MG63 (cell line): ENCODE results near the gene RNPEP. TPM values are rescaled to one million over a fixed set of nuclear protein-coding genes. Genes with fewer than 3 reads are reported as not detected.

Experiments
- DNase-seq: peaks from one replicate; pipeline ENCODE4 v3.0.0-alpha.2; 2020
- H3K27me3 ChIP-seq: fragments of 250-450 bp; sonication (Bioruptor Pico); 2 replicates; pipeline ENCODE4 v1.5.1; 2020; ENCODE audit warnings: mild to moderate bottlenecking, moderate library complexity
- H3K36me3 ChIP-seq: fragments of 250-450 bp; sonication (Bioruptor Pico); 2 replicates; pipeline ENCODE4 v1.5.1; 2020; ENCODE audit warnings: mild to moderate bottlenecking, moderate library complexity
- H3K4me3 ChIP-seq: fragments of 250-450 bp; sonication (Bioruptor Pico); 2 replicates; pipeline ENCODE4 v1.5.1; 2020; ENCODE audit warnings: mild to moderate bottlenecking, moderate library complexity
- H3K9me3 ChIP-seq: fragments of 250-450 bp; sonication (Bioruptor Pico); 2 replicates; pipeline ENCODE4 v1.5.1; 2020; ENCODE audit warnings: mild to moderate bottlenecking, moderate library complexity
- total RNA-seq: library from RNA; depleted of rRNA; stranded (reverse); fragments of >200 nt; shearing (Covaris generic); gene quantifications from 2 replicates; pipeline ENCODE4 v1.2.3, GENCODE V29; 2014; ENCODE audit warnings: low replicate concordance

The RNPEP gene
- total RNA-seq, 1 experiment from 2014 or later, result 135 TPM

DNA sequence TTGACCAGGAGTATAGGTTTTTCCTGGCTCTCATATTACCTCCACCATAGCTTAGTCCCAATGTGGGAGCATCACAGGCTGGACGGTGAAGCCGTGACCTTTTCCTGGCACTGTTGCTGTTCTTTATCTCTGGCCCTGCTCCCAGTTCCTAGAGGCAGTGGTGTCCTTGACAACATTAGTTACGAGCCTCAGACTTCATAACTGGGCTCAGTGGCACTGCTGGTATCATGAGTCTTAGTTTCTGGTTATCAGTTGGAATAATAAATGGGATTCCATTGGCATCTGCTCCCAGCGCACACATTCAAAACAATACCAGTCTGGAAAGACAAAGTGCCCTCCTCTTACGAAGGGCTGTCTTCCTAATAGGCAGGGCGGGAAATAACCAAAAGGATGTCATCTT lies 8.0 kb downstream of the RNPEP start:
- H3K9me3 ChIP-seq, result no peaks in the 10 kb centered on the region
- H3K36me3 ChIP-seq, result peaks cover 60% of the 10 kb centered on the region
- no peaks in the 10 kb centered on the region for H3K27me3 ChIP-seq
- no peak overlapping the region for H3K4me3 ChIP-seq
- DNase-seq, result no peak

DNA sequence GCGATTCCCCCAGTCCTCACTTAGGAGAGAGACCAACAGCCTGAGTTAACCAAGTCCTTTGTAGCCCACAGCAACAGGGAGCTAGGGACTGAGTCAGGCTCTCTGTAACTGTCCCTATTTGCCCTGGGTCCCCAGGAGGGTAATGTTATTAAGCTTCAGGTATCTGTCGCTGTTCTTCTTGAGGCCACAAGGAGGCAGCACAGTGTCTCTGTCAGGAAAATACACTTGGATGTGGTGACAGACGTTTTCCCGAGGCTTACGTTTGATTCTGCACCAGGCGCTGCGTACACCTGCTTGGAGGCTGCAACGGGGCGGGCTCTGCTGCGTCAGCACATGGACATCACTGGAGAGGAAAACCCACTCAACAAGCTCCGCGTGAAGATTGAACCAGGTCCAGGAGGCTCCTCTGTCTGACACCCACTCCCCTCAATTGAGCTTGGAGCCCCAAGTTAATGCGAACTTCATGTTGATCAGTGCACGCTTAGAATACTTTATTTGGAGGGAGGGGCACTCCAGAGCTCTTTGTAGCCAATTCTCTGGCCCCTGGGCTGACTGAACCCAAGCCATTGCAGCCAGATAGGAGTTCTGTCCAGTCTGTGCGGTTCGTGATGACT lies 17.3 kb downstream of the RNPEP start:
- DNase-seq, result no peak
- Histone ChIP-seq H3K9me3 (no peaks in the 10 kb centered on the region), H3K36me3 (peaks cover 82% of the 10 kb centered on the region), H3K27me3 (no peaks in the 10 kb centered on the region), H3K4me3 (no peak overlapping the region)

GRCh38 chr1:202002507-202002906 lies 20.1 kb downstream of the RNPEP start:
- DNase-seq, result no peak
- H3K36me3 ChIP-seq, result peaks cover 62% of the 10 kb centered on the region
- H3K4me3 ChIP-seq, result no peak overlapping the region
- no peaks in the 10 kb centered on the region for H3K9me3 ChIP-seq
- no peaks in the 10 kb centered on the region for H3K27me3 ChIP-seq

GRCh38 chr1:202004711-202005110 lies 22.3 kb downstream of the RNPEP start:
- no peak overlapping the region for H3K4me3 ChIP-seq
- no peaks in the 10 kb centered on the region for H3K27me3 ChIP-seq
- H3K9me3 ChIP-seq, result no peaks in the 10 kb centered on the region
- DNase-seq, result no peak
- peaks cover 51% of the 10 kb centered on the region for H3K36me3 ChIP-seq

GRCh38 chr1:202005958-202006357 lies 23.5 kb downstream of the RNPEP start:
- no peak overlapping the region for H3K4me3 ChIP-seq
- no peak for DNase-seq
- no peaks in the 10 kb centered on the region for H3K9me3 ChIP-seq
- peaks cover 40% of the 10 kb centered on the region for H3K36me3 ChIP-seq
- H3K27me3 ChIP-seq, result no peaks in the 10 kb centered on the region

- no peak overlapping the region for H3K4me3 ChIP-seq
- H3K27me3 ChIP-seq, result no peaks in the 10 kb centered on the region
- DNase-seq, result no peak
- H3K36me3 ChIP-seq, result peaks cover 29% of the 10 kb centered on the region
- H3K9me3 ChIP-seq, result no peaks in the 10 kb centered on the region
Observed at GRCh38 chr1:202007304-202007703, 24.9 kb downstream of the RNPEP start.

DNA sequence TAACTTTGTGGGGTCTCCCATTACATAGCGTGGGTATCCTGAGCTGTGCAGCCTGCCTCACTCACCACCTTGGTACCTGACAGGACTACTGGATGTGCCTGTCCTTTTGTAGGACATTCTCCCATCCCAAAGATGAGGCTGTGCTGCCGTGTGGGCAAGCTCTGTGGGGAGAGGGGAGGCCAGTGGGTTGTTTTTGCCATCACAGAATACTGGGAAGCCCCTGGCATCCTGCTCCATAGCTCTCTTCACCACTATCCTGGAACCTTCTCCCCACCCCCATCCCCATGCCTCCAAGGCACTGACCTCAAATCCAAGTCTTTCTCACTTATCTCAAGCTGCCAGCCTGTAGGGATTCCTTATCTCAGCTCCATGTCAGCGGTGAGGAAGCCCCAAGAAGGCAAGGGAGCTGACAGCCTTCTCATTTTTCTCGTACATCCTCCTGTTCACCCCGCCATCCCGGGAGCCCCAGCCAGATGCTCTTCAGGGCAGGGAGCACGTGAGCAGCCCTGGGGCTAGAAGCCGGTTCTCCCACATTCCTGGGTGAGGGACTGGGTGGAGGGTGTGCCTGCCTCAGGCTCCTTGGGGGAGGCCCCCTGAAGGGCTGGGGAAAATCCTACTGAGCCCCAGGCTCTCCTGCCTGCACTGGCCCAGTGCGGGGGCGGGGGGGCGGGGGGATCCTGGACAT lies 25.5 kb downstream of the RNPEP start:
- Histone ChIP-seq H3K9me3 (no peaks in the 10 kb centered on the region), H3K4me3 (no peak overlapping the region), H3K27me3 (no peaks in the 10 kb centered on the region), H3K36me3 (peaks cover 23% of the 10 kb centered on the region)
- DNase-seq, result no peak

- Histone ChIP-seq H3K9me3 (no peaks in the 10 kb centered on the region), H3K4me3 (no peak overlapping the region), H3K27me3 (no peaks in the 10 kb centered on the region), H3K36me3 (peaks cover 7% of the 10 kb centered on the region)
- DNase-seq, result peak; percentile 68
Observed at GRCh38 chr1:202009326-202010179, 27.1 kb downstream of the RNPEP start.

- H3K27me3 ChIP-seq, result no peaks in the 10 kb centered on the region
- no peaks in the 10 kb centered on the region for H3K9me3 ChIP-seq
- no peak for DNase-seq
- H3K36me3 ChIP-seq, result peaks cover 2% of the 10 kb centered on the region; the same call in 1 of the 2 replicates
- H3K4me3 ChIP-seq, result no peak within 1 kb of the TSS
Observed at GRCh38 chr1:202010180-202011015, 27.9 kb downstream of the RNPEP start, which contains the start of gene ELF3. TSS of gene ELF3 (plus strand) at chr1:202010587. CDS start at chr1:202011137, 550 bp downstream.

GRCh38 chr1:202011994-202012393 lies 29.5 kb downstream of the RNPEP start:
- DNase-seq, result no peak
- H3K36me3 ChIP-seq, result 0 out of 2 replicates have a peak, but pooled peaks cover 2% of the 10 kb centered on the region

GRCh38 chr1:202012544-202013478 lies 30.4 kb downstream of the RNPEP start:
- Histone ChIP-seq H3K4me3 (no peak overlapping the region), H3K9me3 (no peaks in the 10 kb centered on the region), H3K36me3 (0 out of 2 replicates have a peak, but pooled peaks cover 2% of the 10 kb centered on the region), H3K27me3 (no peaks in the 10 kb centered on the region)
- no peak for DNase-seq

More at GRCh38 chr1:202011994-202012393, 29.5 kb downstream of the RNPEP start:
- Histone ChIP-seq H3K9me3 (no peaks in the 10 kb centered on the region), H3K4me3 (no peak overlapping the region), H3K27me3 (no peaks in the 10 kb centered on the region)

- no peak for DNase-seq
- Histone ChIP-seq H3K9me3 (no peaks in the 10 kb centered on the region), H3K36me3 (0 out of 2 replicates have a peak, but pooled peaks cover 2% of the 10 kb centered on the region), H3K27me3 (no peaks in the 10 kb centered on the region), H3K4me3 (no peak overlapping the region)
Observed at GRCh38 chr1:202013603-202014002, 31.2 kb downstream of the RNPEP start.

DNA sequence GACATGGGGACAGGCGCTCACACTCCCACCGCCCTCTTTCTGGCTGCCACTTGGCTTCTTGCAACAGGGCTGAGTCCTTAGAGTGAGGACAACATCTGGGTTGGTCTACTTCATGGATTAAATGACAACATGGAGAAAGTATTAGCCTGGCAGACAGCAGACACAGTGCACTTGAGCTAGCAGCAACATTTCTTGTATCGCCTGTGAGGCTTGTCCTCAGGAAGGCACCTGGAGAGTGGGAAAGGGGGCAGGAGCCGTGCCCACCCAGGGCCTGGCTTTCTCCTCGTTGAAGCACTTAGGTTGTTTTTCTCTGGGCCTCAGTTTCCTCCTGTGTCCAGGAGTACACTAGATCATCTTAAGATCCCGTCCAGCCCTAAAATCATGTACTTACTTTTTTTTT lies 31.6 kb downstream of the RNPEP start:
- no peak for DNase-seq
- Histone ChIP-seq H3K9me3 (no peaks in the 10 kb centered on the region), H3K36me3 (0 out of 2 replicates have a peak, but pooled peaks cover 1% of the 10 kb centered on the region), H3K27me3 (no peaks in the 10 kb centered on the region), H3K4me3 (no peak overlapping the region)

- DNase-seq, result no peak
- no peaks in the 10 kb centered on the region for H3K27me3 ChIP-seq
- no peaks in the 10 kb centered on the region for H3K36me3 ChIP-seq
- no peak overlapping the region for H3K4me3 ChIP-seq
- no peaks in the 10 kb centered on the region for H3K9me3 ChIP-seq
Observed at GRCh38 chr1:202014915-202015661, 32.6 kb downstream of the RNPEP start.

DNA sequence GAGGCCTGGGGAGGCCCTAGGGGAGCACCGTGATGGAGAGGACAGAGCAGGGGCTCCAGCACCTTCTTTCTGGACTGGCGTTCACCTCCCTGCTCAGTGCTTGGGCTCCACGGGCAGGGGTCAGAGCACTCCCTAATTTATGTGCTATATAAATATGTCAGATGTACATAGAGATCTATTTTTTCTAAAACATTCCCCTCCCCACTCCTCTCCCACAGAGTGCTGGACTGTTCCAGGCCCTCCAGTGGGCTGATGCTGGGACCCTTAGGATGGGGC lies 33.2 kb downstream of the RNPEP start:
- no peaks in the 10 kb centered on the region for H3K27me3 ChIP-seq
- no peak for DNase-seq
- H3K4me3 ChIP-seq, result no peak overlapping the region
- no peaks in the 10 kb centered on the region for H3K36me3 ChIP-seq
- H3K9me3 ChIP-seq, result no peaks in the 10 kb centered on the region
